GM18867 (cell line): Measurements from ENCODE around the gene IP6K1.
"Not testable (repeated sequence)": the region's sequence is repeated elsewhere in the genome, so short reads cannot be mapped to it uniquely, and the experiment has no call there.

Experiments used
- ATAC-seq: cut with Tn5 transposase; IDR thresholded peaks from one replicate; pipeline ENCODE4 v1.9.1; 2021; ENCODE audit warnings: mild to moderate bottlenecking, moderate library complexity; ENCODE audit not compliant: unreplicated experiment

IP6K1 gene

GRCh38 chr3:49713336-49714105 lies 72.8 kb downstream of the IP6K1 start:
- no peak for ATAC-seq

GRCh38 chr3:49712631-49713317 lies 73.6 kb downstream of the IP6K1 start:
- ATAC-seq: no peak

- ATAC-seq: no peak
Measured at GRCh38 chr3:49712166-49712565, 74.2 kb downstream of the IP6K1 start.

- no peak for ATAC-seq
Measured at GRCh38 chr3:49711489-49711888, 74.9 kb downstream of the IP6K1 start.

GRCh38 chr3:49709852-49710251 lies 76.5 kb downstream of the IP6K1 start:
- ATAC-seq: no peak

GRCh38 chr3:49707113-49707480 lies 79.2 kb downstream of the IP6K1 start:
- ATAC-seq: no peak

GRCh38 chr3:49706456-49707112 lies 79.8 kb downstream of the IP6K1 start:
- no peak for ATAC-seq

GRCh38 chr3:49705390-49705960 lies 80.9 kb downstream of the IP6K1 start:
- no peak for ATAC-seq

GRCh38 chr3:49704629-49705028 lies 81.7 kb downstream of the IP6K1 start:
- no peak for ATAC-seq

GRCh38 chr3:49703956-49704355 lies 82.4 kb downstream of the IP6K1 start:
- ATAC-seq: no peak

- ATAC-seq: peak; percentile 71
Measured at GRCh38 chr3:49703443-49703927, 82.9 kb downstream of the IP6K1 start.

GRCh38 chr3:49702672-49703071 lies 83.7 kb downstream of the IP6K1 start:
- no peak for ATAC-seq

- no peak for ATAC-seq
Measured at GRCh38 chr3:49701388-49702077, 84.8 kb downstream of the IP6K1 start.

GRCh38 chr3:49700453-49701128 lies 85.8 kb downstream of the IP6K1 start:
- ATAC-seq: no peak

GRCh38 chr3:49700014-49700413 lies 86.3 kb downstream of the IP6K1 start:
- no peak for ATAC-seq

GRCh38 chr3:49699281-49699979 lies 86.9 kb downstream of the IP6K1 start:
- ATAC-seq: no peak

- ATAC-seq: not testable (repeated sequence)
Measured at GRCh38 chr3:49695350-49696015, 90.9 kb downstream of the IP6K1 start.

GRCh38 chr3:49694409-49695070 lies 91.8 kb downstream of the IP6K1 start:
- ATAC-seq: not testable (repeated sequence)

- ATAC-seq: not testable (repeated sequence)
Measured at GRCh38 chr3:49691481-49691880, 94.9 kb downstream of the IP6K1 start.
